Airway epithelial cell (primary cell): ENCODE data around the gene CERS4. TPM values are rescaled to one million over a fixed set of nuclear protein-coding genes. Genes with fewer than 3 reads are reported as not detected.

Experiments used
- total RNA-seq: library from RNA; depleted of rRNA; stranded (reverse); fragments of >200 nt; gene quantifications from 2 replicates; pipeline ENCODE4 v1.2.3, GENCODE V29; 2015

CERS4 gene
- total RNA-seq, result 9.2 and 11.9 TPM in 2 replicates

DNA sequence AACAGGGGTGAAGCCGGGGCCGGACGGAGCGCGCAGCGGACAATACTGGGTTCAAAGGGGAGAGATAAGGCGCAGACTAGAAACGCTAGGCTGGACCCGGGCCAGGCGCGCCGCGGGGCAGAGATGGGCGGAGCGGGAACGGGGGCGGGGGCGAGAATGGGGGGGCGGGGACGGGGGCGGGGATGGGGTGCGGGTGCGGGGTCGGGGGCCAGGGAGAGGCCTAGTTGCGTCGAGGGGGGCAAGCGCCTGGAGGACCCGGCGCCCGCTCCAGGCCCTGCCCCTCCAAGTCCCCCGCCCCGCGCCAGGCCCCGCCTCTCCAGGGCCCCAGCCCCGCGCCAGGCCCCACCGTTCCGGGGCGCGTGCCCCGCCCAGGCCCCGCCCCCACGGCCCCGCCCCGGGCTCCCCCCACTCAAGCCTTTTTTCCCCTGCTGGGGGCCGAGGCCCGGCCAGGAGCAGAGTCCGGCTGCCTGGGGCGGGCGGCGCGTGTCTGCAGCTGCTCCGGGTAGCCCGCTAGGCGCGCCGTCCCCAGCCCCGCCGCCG lies at the start of gene CERS4:
TSS of gene CERS4 (plus strand) at position 449 of the 540 bp plus-strand sequence. CDS start 41,707 bp downstream, outside the sequence.

DNA sequence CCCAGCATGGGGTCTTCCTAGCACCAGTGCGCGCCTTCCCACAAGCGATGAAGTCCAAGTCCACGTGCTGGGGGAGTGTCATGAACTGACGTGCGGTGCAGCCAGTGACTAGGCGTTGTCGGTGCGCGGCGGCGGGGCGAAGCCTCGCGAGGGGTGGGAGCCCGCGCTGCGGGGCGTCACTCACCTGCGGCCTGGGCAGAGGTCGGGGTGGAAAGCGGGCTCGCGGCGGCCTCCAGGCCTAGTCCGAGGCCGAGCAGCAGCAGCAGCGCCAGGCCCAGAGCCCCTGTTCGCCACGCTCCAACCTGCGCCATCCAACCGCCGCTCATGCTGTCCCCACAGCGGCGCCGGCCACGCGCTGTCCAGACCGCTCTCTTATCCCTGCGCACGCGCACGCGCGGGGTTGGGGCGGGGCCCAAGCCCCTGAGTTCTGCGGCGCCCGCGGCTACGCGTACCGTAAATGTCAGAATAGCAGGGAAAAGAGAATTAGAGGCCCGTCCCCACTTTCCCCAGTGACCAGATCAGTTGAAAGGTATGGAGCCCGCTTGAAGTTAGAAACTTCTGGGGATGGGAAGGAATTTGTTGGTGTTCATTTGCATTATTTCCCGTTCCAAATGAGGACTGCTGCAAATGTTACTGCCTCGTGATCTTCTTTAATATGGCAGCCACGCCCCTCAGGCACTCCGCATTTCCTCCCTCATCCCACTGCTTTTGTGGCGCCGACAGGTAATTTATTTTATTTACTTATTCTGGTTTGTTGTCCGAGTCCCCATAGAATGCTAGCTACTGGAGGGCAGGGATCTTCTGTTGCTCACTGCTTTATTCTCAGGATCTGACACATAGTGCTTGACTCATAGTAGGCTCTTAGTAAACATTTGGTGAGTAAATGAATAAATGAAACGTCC lies 99.0 kb downstream of the CERS4 start, which contains the start of gene CD320:
TSS of gene CD320 (minus strand) at position 394 of the 902 bp plus-strand sequence. CDS start at position 326, 68 bp downstream.

Other genes starting within 250 kb of the CERS4 start
- gene ELAVL1, start 203.7 kb upstream of the CERS4 start, total RNA-seq, result 40.5 and 49.2 TPM in 2 replicates
- not detected in 2 replicates for gene CCL25, start 156.6 kb upstream of the CERS4 start, total RNA-seq
- not detected in 2 replicates for gene FBN3, start 59.8 kb upstream of the CERS4 start, total RNA-seq
- gene CD320, start 99.0 kb downstream of the CERS4 start, total RNA-seq, result 79.6 and 109 TPM in 2 replicates
- gene NDUFA7, start 112.0 kb downstream of the CERS4 start, total RNA-seq, result 70.2 and 75.2 TPM in 2 replicates
- 523 and 758 TPM in 2 replicates for gene RPS28, start 112.1 kb downstream of the CERS4 start, total RNA-seq
- 1.2 and 4.6 TPM in 2 replicates for gene KANK3, start 133.9 kb downstream of the CERS4 start, total RNA-seq
- gene ANGPTL4, start 154.8 kb downstream of the CERS4 start, total RNA-seq, result 55.1 and 67.8 TPM in 2 replicates
- 14.4 and 23.9 TPM in 2 replicates for gene RAB11B, start 181.0 kb downstream of the CERS4 start, total RNA-seq
- gene MARCHF2, start 203.9 kb downstream of the CERS4 start, total RNA-seq, result 44.3 and 51.9 TPM in 2 replicates
- gene HNRNPM, start 235.6 kb downstream of the CERS4 start, total RNA-seq, result 112 and 123 TPM in 2 replicates